Measurements from ENCODE around the gene PGLYRP2.

Gene PGLYRP2

GRCh38 chr19:15432018-15432494 is 47.2 kb downstream of the PGLYRP2 start:
- peaks cover 9% of the 10 kb centered on the region for H3K4me1 ChIP-seq
- no peaks in the 10 kb centered on the region for H3K27me3 ChIP-seq (ENCODE audit: control insufficient read depth, insufficient read depth, low read length)
- H3K9ac ChIP-seq: peak overlapping the region; percentile 72
- H3K4me2 ChIP-seq (ENCODE audit: low read length): peak overlapping the region; percentile 77
- no peaks in the 10 kb centered on the region for H3K36me3 ChIP-seq (ENCODE audit: control insufficient read depth, insufficient read depth, low read length)
- H2AFZ ChIP-seq: peak overlapping the region; percentile 65
- H3K79me2 ChIP-seq: peaks cover 15% of the 10 kb centered on the region
- no peak overlapping the region for H3K27ac ChIP-seq
- no peaks in the 10 kb centered on the region for H3K9me3 ChIP-seq (ENCODE audit: control insufficient read depth, low read length)
- peak overlapping the region; percentile 65 for H3K4me3 ChIP-seq (ENCODE audit: low read depth, low read length)
- no peak for TF ChIP-seq CTCF (IDR thresholded peaks at IDR 0.05)

- Histone ChIP-seq H3K4me1 (peaks cover 9% of the 10 kb centered on the region), H3K4me2 (ENCODE audit: low read length) (peak overlapping the region; percentile 77), H2AFZ (no peak overlapping the region), H3K9me3 (ENCODE audit: control insufficient read depth, low read length) (no peaks in the 10 kb centered on the region), H3K36me3 (ENCODE audit: control insufficient read depth, insufficient read depth, low read length) (no peaks in the 10 kb centered on the region), H3K79me2 (peaks cover 15% of the 10 kb centered on the region), H3K27me3 (ENCODE audit: control insufficient read depth, insufficient read depth, low read length) (no peaks in the 10 kb centered on the region), H3K9ac (peak overlapping the region; percentile 72), H3K27ac (no peak overlapping the region), H3K4me3 (ENCODE audit: low read depth, low read length) (peak overlapping the region; percentile 65)
- no peak for TF ChIP-seq CTCF (IDR thresholded peaks at IDR 0.05)
Observed at GRCh38 chr19:15431396-15432017, 47.8 kb downstream of the PGLYRP2 start.

- Histone ChIP-seq H3K4me3 (ENCODE audit: low read depth, low read length) (no peak overlapping the region), H3K27me3 (ENCODE audit: control insufficient read depth, insufficient read depth, low read length) (no peaks in the 10 kb centered on the region), H3K36me3 (ENCODE audit: control insufficient read depth, insufficient read depth, low read length) (no peaks in the 10 kb centered on the region), H3K4me2 (ENCODE audit: low read length) (no peak overlapping the region), H3K79me2 (peaks cover 15% of the 10 kb centered on the region), H2AFZ (no peak overlapping the region), H3K4me1 (peaks cover 9% of the 10 kb centered on the region), H3K27ac (no peak overlapping the region), H3K9me3 (ENCODE audit: control insufficient read depth, low read length) (no peaks in the 10 kb centered on the region), H3K9ac (no peak overlapping the region)
- TF ChIP-seq CTCF (IDR thresholded peaks at IDR 0.05): no peak
Observed at GRCh38 chr19:15430526-15431120, 48.7 kb downstream of the PGLYRP2 start.

GRCh38 chr19:15429825-15430467 is 49.4 kb downstream of the PGLYRP2 start:
- Histone ChIP-seq H3K4me1 (peaks cover 9% of the 10 kb centered on the region), H3K27ac (no peak overlapping the region), H3K27me3 (ENCODE audit: control insufficient read depth, insufficient read depth, low read length) (no peaks in the 10 kb centered on the region)

More at GRCh38 chr19:15429825-15430467, 49.4 kb downstream of the PGLYRP2 start:
- Histone ChIP-seq H3K4me3 (ENCODE audit: low read depth, low read length) (no peak overlapping the region), H3K9me3 (ENCODE audit: control insufficient read depth, low read length) (no peaks in the 10 kb centered on the region), H3K4me2 (ENCODE audit: low read length) (no peak overlapping the region), H3K36me3 (ENCODE audit: control insufficient read depth, insufficient read depth, low read length) (no peaks in the 10 kb centered on the region), H3K9ac (no peak overlapping the region), H3K79me2 (peaks cover 15% of the 10 kb centered on the region), H2AFZ (no peak overlapping the region)
- no peak for TF ChIP-seq CTCF (IDR thresholded peaks at IDR 0.05)
